VCaP (cell line): ENCODE data around the gene DGKD.
A peak's percentile ranks its signal among the peaks of the same experiment; 100 is the strongest.

Experiments
- H3K27ac ChIP-seq: fragments of 450-650 bp; 2 replicates; pipeline ENCODE4 v1.5.1; 2017
- TF ChIP-seq, protein P1 (sequence below): fragments of 450-650 bp; conservative IDR thresholded peaks from 2 replicates; pipeline ENCODE4 v1.5.1; 2017; ENCODE audit warnings: mild to moderate bottlenecking, moderate library complexity

Gene DGKD

GRCh38 chr2:233408366-233409285, 54.3 kb downstream of the DGKD start:
- H3K27ac ChIP-seq: peak overlapping the region; percentile 25
- TF ChIP-seq, protein P1, sequence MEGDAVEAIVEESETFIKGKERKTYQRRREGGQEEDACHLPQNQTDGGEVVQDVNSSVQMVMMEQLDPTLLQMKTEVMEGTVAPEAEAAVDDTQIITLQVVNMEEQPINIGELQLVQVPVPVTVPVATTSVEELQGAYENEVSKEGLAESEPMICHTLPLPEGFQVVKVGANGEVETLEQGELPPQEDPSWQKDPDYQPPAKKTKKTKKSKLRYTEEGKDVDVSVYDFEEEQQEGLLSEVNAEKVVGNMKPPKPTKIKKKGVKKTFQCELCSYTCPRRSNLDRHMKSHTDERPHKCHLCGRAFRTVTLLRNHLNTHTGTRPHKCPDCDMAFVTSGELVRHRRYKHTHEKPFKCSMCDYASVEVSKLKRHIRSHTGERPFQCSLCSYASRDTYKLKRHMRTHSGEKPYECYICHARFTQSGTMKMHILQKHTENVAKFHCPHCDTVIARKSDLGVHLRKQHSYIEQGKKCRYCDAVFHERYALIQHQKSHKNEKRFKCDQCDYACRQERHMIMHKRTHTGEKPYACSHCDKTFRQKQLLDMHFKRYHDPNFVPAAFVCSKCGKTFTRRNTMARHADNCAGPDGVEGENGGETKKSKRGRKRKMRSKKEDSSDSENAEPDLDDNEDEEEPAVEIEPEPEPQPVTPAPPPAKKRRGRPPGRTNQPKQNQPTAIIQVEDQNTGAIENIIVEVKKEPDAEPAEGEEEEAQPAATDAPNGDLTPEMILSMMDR: no peak

DNA sequence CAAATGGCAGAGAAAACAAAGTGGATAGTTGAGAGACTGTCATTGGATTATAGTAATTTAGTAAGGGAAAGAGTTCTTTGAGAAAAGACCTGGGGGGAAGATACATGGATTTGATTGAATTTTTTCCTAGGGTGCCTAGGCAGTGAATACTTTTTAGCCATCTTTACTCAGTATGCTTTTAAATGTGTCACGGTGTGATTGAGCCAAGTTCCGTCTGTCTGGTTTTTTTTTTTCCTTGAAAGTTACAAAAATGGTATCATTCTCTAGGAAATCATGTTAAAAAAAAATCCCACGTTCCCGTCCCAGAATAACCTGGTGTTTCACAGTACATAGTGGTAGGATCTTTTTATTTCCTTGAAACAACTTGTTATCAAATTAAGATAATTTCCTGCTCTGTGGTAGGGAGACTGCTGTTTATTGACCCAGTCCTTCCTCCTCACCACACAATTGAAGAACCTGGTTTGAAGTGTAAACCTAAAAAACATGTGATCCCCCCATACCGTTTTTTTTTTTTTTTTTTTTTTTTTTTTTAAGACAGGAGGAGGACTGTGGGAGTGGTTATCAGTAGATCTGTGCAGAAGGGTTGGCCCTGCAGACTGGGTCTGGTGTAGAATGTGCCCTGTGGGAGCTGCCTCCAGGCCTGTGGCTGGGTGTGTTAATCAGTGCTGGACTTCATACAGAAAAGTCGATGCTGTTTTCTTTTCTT, 55.1 kb downstream of the DGKD start:
- H3K27ac ChIP-seq: peak overlapping the region; percentile 25

DNA sequence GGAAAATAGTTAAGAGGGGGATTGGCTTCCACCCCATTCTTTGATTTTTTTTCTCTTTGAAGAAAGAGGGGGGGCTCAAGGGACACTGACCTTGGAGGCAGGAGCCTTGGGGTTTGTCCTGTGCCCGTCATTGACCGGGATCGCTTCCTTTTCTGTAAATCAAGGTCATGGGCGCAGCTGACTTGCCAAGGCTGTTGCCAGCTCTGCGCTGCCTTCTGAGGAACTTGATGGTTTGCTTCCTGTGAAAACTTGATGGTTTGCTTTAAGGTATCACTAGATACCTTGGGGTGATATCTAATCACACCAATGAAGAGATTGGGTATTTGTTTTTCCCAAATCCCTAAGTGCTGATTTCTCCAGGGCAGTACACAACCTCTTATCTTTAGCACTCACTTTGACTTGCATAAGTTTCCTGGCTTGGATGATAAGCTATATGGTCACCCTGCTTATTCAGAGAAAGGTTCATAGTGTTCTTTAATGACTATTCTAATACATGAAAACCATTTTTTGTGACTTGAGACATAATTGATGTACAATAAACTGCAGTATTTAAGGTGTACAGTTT, 56.0 kb downstream of the DGKD start:
- no peak overlapping the region for H3K27ac ChIP-seq
- TF ChIP-seq, protein P1: no peak

More for the DNA sequence above, 55.1 kb downstream of the DGKD start:
- TF ChIP-seq, protein P1: no peak

DNA sequence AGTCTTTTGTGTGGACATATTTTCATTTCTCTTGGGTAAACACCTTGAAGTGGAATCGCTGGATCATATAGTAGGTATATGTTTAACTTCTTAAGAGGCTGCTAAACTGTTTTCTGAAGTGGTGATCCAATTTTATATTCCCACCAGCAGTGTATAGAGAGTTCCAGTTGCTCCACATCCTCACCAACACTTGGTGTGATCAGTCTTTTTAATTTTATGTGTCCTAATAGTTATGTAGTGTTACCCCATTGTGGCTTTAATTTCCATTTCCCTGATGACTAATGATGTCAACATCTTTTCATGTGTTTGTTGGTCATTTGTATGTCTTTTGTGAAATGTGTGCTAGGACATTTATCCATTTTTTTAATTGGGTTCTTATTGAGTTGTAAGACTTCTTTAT, 56.9 kb downstream of the DGKD start:
- TF ChIP-seq, protein P1: no peak
- no peak overlapping the region for H3K27ac ChIP-seq

GRCh38 chr2:233412405-233412804, 58.1 kb downstream of the DGKD start:
- TF ChIP-seq, protein P1: no peak
- H3K27ac ChIP-seq: no peak overlapping the region

- TF ChIP-seq, protein P1: no peak
- H3K27ac ChIP-seq: no peak overlapping the region
Measured at GRCh38 chr2:233413046-233413445, 58.8 kb downstream of the DGKD start.
